ENCODE data around the gene RAMP2.

RAMP2 gene

GRCh38 chr17:42748908-42749798 lies 11.9 kb upstream of the RAMP2 start:
- H3K9me3 ChIP-seq (replicated peaks; ENCODE audit: insufficient read depth, low read length) = no peaks in the 10 kb centered on the region
- H3K36me3 ChIP-seq (replicated peaks; ENCODE audit: insufficient read depth, low read length) = no peaks in the 10 kb centered on the region
- no peaks in the 10 kb centered on the region for H4K20me1 ChIP-seq (ENCODE audit: insufficient read depth, low read length)
- no peak overlapping the region for H3K4me2 ChIP-seq (ENCODE audit: low read depth, low read length)
- peaks cover 3% of the 10 kb centered on the region; the same call in 1 of the 2 replicates for H3K4me1 ChIP-seq (ENCODE audit: low read length)
- H3K9ac ChIP-seq (ENCODE audit: low read length) = no peak overlapping the region
- no peaks in the 10 kb centered on the region for H3K27me3 ChIP-seq (replicated peaks; ENCODE audit: insufficient read depth, low read length)
- DNase-seq = no peak
- no peak overlapping the region for H3K27ac ChIP-seq (ENCODE audit: low read length)
- no peak overlapping the region for H3K4me3 ChIP-seq (ENCODE audit: low read length)
- no peak for TF ChIP-seq EZH2 (optimal IDR thresholded peaks at IDR 0.05; ENCODE audit: low read depth, low read length)
- TF ChIP-seq EZH2phosphoT487 (IDR thresholded peaks at IDR 0.05; ENCODE audit: low read length) = no peak
- no peak for TF ChIP-seq CTCF (IDR thresholded peaks at IDR 0.05; ENCODE audit: low read length)
- 0 out of 2 replicates have a peak, but pooled peaks cover 3% of the 10 kb centered on the region for H3F3A ChIP-seq (ENCODE audit: insufficient read depth, low read length)
- no peaks in the 10 kb centered on the region for H3K9me2 ChIP-seq (replicated peaks; ENCODE audit: insufficient read depth, low read length)
- peaks cover 3% of the 10 kb centered on the region for H3K79me2 ChIP-seq (ENCODE audit: low read length)
- no peak overlapping the region for H2AFZ ChIP-seq (ENCODE audit: low read length)

GRCh38 chr17:42750739-42751344 lies 10.2 kb upstream of the RAMP2 start:
- Histone ChIP-seq H3K27me3 (replicated peaks; ENCODE audit: insufficient read depth, low read length) (no peaks in the 10 kb centered on the region), H3K9ac (ENCODE audit: low read length) (no peak overlapping the region), H3K9me2 (replicated peaks; ENCODE audit: insufficient read depth, low read length) (no peaks in the 10 kb centered on the region), H3K4me3 (ENCODE audit: low read length) (no peak overlapping the region), H3K4me2 (ENCODE audit: low read depth, low read length) (no peak overlapping the region), H3K79me2 (ENCODE audit: low read length) (no peaks in the 10 kb centered on the region), H3K36me3 (replicated peaks; ENCODE audit: insufficient read depth, low read length) (no peaks in the 10 kb centered on the region), H2AFZ (ENCODE audit: low read length) (no peak overlapping the region), H4K20me1 (ENCODE audit: insufficient read depth, low read length) (no peaks in the 10 kb centered on the region), H3F3A (ENCODE audit: insufficient read depth, low read length) (no peaks in the 10 kb centered on the region), H3K4me1 (ENCODE audit: low read length) (no peaks in the 10 kb centered on the region), H3K9me3 (replicated peaks; ENCODE audit: insufficient read depth, low read length) (no peaks in the 10 kb centered on the region), H3K27ac (ENCODE audit: low read length) (no peak overlapping the region)
- DNase-seq = no peak
- TF ChIP-seq EZH2phosphoT487 (IDR thresholded peaks at IDR 0.05; ENCODE audit: low read length) = no peak
- no peak for TF ChIP-seq CTCF (IDR thresholded peaks at IDR 0.05; ENCODE audit: low read length)
- TF ChIP-seq EZH2 (optimal IDR thresholded peaks at IDR 0.05; ENCODE audit: low read depth, low read length) = no peak

- no peaks in the 10 kb centered on the region for H3K9me2 ChIP-seq (replicated peaks; ENCODE audit: insufficient read depth, low read length)
- H3K9ac ChIP-seq (ENCODE audit: low read length) = no peak overlapping the region
- H3K27me3 ChIP-seq (replicated peaks; ENCODE audit: insufficient read depth, low read length) = no peaks in the 10 kb centered on the region
- no peaks in the 10 kb centered on the region for H3K36me3 ChIP-seq (replicated peaks; ENCODE audit: insufficient read depth, low read length)
- no peak for TF ChIP-seq EZH2 (optimal IDR thresholded peaks at IDR 0.05; ENCODE audit: low read depth, low read length)
- H3K4me1 ChIP-seq (ENCODE audit: low read length) = no peaks in the 10 kb centered on the region
- no peaks in the 10 kb centered on the region for H3K9me3 ChIP-seq (replicated peaks; ENCODE audit: insufficient read depth, low read length)
- H2AFZ ChIP-seq (ENCODE audit: low read length) = no peak overlapping the region
- no peak overlapping the region for H3K4me2 ChIP-seq (ENCODE audit: low read depth, low read length)
- H4K20me1 ChIP-seq (ENCODE audit: insufficient read depth, low read length) = no peaks in the 10 kb centered on the region
- H3F3A ChIP-seq (ENCODE audit: insufficient read depth, low read length) = no peaks in the 10 kb centered on the region
- no peak overlapping the region for H3K4me3 ChIP-seq (ENCODE audit: low read length)
- H3K27ac ChIP-seq (ENCODE audit: low read length) = no peak overlapping the region
- DNase-seq = no peak
- H3K79me2 ChIP-seq (ENCODE audit: low read length) = no peaks in the 10 kb centered on the region
Measured at GRCh38 chr17:42751628-42752027, 9.4 kb upstream of the RAMP2 start.
